NOMO-1 treated with dmso at 0.1 percent for 144 hours (cell line): ENCODE results near the gene TTPAL.

Experiments
- DNase-seq: peaks from one replicate; lab custom pipeline; 2025; ENCODE audit not compliant: unreplicated experiment; lab: John Stamatoyannopoulos, UW

Gene TTPAL, protein sequence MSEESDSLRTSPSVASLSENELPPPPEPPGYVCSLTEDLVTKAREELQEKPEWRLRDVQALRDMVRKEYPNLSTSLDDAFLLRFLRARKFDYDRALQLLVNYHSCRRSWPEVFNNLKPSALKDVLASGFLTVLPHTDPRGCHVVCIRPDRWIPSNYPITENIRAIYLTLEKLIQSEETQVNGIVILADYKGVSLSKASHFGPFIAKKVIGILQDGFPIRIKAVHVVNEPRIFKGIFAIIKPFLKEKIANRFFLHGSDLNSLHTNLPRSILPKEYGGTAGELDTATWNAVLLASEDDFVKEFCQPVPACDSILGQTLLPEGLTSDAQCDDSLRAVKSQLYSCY

DNA sequence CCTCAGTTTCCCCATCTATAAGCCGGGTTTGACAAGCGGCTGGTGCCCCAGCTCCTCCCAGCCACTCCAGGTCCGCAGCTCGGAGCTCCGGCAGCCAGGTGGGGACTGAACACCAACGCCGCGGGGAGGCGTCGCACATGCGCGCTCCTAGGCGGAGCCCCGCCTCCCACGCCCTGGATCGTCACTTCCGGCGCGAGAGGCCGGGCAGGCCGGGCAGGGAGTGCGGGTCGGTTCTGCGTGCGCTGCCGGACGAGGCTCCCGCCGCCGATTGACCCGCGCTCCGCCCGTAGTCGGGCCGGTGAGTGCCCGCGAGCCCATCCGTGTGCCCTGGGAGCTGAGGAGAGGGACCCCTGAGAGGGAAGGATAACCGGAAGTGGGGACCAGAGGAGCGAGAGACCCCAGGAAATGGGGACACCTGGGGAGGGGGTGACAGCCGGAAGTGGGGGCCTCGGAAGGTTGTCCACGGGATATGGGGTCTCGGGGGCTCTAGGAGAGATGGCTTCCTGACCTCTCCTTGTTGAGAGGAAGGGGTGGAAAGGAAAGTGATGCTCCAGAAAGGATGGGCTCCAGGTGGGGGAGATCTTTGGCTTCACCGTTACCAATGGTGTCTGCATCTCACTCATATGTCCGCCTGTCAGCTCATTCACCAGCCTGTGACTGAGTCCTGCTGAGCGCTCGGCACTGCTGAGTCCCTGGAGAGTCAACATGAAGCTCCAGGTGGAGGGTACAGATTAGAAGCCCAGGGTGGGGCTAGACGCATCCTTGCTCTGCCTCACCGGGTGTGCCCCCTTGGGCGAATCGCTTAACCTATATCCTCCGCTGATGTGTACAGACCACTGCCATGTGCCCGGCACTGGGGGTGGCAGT lies at the start of gene TTPAL:
Gene TTPAL (plus strand): TSS at position 181 of the 867 bp plus-strand sequence. CDS start 4,126 bp downstream, outside the sequence.
- peak; percentile 68 for DNase-seq

DNA sequence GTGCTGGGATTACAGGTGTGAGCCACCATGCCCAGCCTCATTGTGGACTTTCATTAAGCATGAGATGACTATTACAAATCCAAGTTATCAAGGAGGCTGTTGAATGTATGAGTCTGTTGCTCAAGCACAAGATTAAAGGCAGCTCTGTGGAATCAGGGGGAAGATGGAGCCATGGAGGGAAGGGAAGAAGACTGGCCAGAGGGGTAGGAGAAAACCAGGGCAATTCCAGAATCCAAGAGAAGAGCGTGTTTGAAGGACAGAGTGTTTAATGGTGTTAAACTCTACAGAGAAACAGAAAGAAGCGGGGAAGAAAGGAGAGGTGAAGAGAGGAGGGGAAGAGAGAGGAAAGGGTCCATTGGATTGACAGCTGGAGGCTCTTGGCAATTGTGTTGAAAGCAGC lies 49.8 kb upstream of the TTPAL start:
- DNase-seq, result no peak

- DNase-seq, result no peak
These were observed 48.5 kb upstream of the TTPAL start for GRCh38 chr20:44426879-44427790.

GRCh38 chr20:44427804-44428173 lies 47.9 kb upstream of the TTPAL start:
- DNase-seq, result no peak

DNA sequence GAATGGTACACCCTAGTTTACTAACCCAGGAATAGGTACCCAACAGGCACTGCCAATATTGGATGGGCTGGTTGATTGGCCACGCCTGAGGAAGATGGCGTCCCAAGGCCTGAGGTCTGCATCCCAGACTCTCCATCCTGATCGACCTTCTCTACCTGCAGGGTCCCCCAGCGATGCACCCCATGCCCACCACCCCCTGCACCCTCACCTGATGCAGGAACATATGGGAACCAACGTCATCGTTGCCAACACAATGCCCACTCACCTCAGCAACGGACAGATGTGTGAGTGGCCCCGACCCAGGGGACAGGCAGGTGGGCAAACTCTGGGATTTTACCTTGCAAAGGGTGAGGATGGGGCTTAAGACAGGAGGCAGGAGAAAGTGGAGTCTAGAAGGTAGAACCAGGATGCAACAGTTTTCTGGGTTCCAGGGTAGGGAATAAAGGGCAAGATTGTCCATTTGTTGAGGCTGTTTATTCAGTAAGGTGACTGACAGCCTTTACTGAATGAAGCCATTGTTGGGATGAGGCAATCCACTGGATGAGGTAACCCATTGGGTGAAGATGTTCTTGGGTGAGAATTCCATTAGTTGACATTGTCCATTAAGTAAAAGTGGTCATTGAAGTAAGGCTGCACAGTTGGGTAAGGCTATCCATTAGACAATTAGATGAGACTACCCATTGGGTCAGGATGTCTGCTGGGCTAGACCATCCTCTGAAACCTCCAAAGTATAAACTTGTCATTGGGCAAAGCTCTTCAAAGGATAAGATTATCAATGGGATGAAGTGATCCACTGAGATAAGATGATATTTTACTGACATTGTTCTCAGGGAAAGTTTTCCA lies 47.3 kb upstream of the TTPAL start:
- no peak for DNase-seq

DNA sequence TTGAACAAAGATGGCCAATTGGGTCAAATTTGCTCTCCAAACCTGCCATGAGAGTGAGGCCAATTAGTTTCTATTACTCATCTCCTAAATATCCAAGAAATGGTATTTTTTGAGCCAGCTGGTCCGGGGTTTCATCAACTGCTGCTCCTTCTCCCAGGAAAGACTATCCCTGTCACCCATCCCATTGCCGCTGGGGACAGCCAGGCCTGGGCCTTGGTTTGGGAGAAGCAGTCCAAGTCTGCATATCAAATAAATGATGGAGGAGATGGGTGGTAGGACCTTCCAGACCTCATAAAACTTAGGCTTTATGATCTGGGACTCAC lies 46.7 kb upstream of the TTPAL start:
- DNase-seq, result no peak

- no peak for DNase-seq
These were observed 46.0 kb upstream of the TTPAL start for GRCh38 chr20:44429419-44430269.

GRCh38 chr20:44430270-44431065 lies 45.2 kb upstream of the TTPAL start:
- DNase-seq, result no peak

GRCh38 chr20:44431118-44431501 lies 44.6 kb upstream of the TTPAL start:
- no peak for DNase-seq

DNA sequence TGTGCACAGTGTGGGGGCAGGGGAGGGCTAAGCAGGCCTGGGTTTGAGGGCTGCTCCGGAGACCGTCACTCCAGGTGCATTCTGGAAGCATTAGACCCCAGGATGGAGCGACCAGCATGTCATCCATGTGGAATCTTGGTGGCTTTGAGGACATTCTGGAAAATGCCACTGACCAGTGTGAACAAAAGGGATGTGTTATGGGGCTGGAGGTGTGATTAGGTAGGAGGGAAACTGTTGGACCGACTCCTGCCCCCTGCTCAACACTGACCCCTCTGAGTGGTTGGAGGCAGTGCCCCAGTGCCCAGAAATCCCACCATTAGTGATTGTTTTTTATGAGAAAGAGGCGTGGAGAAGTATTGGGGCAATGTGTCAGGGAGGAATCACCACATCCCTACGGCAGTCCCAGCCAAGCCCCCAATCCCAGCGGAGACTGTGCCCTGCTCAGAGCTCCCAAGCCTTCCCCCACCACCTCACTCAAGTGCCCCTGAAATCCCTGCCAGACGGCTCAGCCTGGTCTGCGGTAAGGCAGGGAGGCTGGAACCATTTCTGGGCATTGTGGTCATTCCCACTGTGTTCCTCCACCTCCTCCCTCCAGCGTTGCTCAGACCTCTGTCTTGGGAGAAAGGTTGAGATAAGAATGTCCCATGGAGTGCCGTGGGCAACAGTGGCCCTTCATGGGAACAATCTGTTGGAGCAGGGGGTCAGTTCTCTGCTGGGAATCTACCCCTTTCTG lies 44.0 kb upstream of the TTPAL start:
- DNase-seq, result no peak

DNA sequence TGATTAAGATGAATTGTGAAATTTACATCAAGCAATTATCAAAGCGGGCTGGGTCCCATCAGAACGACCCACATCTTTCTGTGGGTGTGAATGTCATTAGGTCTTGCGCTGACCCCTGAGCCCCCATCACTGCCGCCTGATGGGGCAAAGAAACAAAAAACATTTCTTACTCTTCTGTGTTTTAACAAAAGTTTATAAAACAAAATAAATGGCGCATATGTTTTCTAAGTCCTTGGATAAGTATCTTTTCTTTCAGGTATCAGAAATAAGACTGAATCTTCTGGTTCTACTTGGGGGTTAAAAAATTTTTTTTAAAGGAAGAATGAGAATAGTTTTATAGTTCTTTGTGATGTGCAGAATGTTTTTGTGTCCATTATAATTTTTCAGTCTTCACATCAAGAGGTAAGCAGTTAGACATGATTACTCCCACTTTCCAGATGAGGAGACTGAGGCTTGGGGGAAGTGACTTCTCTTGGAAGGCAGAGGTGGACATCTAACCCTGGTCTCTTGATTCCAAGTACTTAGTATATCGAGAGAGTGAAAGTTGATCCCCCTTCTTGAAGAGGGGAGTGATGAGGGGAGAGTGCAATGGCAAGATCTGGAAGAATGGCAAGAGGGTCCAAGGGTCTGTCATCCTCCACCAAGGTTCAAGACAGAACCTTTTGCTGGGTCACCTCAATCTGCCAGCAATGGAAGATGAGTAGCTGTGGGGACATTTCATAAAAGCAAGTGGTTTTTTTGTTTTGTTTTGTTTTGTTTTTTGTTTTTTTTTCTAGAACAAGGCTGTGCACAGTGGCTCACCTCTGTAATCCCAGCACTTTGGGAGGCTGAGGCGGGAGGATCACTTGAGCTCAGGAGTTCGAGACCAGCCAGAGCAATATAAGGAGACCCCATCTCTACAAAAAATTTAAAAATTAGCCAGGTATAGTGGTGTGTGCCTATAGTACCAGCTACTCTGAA lies 42.8 kb upstream of the TTPAL start:
- no peak for DNase-seq

GRCh38 chr20:44433751-44434538 lies 41.7 kb upstream of the TTPAL start:
- no peak for DNase-seq

DNA sequence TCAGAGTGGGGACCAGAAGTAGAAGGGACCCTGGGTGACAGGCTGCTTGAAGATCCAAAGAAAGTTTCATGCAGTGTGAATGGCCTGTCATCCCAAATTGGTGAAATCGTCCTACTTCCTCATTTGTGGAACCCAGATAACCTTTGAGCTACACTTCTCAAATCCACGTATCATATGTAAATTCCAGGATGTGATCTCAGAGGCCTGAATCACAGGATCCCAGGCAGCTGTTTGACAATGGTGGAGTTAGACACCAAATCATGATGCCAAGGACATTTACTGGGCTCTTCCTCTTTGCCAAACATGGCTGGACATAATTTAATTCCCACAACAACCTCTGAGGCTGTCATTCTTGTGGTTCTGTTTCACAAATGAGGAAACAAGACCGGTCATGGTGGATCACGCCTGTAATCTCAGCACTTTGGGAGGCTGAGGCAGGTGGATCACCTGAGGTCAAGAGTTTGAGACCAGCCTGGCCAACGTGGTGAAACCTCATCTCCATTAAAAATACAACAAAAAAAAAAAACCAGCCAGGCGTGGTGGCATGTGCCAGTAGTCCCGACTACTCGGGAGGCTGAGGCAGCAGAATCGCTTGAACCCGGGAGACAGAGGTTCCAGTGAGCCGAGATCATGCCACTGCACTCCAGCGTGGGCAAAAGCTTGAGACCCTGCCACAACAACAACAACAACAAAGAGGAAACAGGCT lies 39.9 kb upstream of the TTPAL start:
- DNase-seq, result peak; percentile 39

DNA sequence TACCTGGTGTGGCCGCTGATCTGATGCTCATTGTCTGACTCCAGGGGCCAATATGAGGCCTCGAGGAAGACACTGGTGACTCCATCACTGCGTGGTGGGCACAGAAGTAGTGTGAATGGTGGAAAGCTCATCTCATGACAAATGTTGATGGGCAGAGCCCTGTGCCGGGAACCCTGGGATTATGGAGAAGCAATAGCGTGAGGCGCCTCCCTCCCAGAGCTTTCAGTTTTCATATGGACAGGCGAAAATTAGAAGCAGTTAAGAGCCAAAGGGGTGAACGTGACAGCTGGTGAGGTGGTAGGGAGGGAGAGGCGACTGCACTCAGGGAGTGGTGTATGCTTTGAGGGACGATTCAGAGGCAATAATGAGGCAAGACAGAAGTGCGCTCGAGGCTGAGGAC lies 39.3 kb upstream of the TTPAL start:
- no peak for DNase-seq

DNA sequence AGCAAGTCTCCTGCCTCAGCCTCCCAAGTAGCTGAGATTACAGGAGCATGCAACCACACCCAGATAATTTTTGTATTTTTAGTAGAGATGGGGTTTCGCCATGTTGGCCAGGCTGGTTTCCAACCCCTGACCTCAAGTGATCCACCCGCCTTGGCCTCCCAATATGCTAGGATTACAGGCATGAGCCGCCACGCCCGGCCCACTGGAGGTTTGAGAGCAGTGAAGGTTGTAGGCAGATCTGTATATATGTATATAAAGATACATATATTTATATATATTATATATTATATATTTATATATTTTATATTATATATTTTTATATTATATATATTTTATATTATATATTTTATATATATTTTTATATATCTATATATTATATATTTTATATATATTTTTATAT lies 38.2 kb upstream of the TTPAL start:
- DNase-seq, result no peak

- DNase-seq, result no peak
These were observed 36.9 kb upstream of the TTPAL start for GRCh38 chr20:44438782-44439181.
